Measurements from ENCODE around the gene RXRG.
A peak's percentile ranks its signal among the peaks of the same experiment; 100 is the strongest.

The RXRG gene

DNA sequence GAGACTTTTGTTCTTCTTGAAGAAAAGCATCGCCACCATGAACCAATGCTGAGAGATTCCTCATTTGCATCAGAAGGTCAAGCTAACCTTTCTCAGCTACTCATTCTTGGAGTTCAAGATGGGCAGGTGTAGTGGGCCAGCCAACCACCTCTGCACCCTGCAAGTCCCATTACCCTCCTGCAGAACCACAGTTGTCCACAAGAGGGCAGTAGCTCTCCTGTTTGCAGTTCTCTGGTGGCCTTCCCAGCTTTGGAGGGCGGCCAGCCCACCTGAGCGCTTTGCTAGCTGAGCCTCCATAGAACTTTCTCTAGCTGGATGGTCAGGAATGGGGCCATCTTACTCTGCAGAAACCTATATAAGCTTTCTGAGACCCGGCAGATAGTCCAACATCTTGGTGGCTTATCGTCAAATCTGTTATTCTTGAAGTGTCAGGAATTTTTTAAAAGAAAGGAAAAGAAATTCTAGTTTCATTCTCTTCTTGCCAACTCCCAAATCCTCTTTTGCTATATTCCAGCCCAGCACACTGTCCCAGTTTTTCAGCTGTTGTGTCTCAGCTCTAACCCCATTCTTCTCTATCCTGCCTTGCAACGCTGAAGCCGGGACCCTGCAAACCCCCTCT lies 77.4 kb downstream of the RXRG start:
- DNase-seq (ENCODE audit: low spot score), result peak; percentile 77

DNA sequence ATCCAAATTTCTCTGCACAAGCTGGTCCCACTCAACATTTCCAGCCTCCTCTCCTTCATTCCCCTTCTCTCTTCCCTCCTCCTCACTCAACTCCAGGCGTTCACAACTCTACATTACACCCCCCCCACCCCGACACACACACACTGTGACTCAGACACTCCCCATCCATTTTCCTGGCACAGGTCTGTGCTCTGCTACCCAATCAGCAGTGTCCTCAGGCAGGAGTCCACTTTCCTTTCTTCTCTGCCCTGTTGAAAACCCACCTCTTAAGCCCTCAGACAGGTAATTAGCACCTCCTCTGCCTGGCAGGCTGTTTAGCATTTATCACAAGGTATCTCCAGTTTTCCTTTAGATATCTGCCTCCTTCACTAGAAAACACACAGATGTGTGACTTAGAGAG lies 79.6 kb downstream of the RXRG start:
- DNase-seq (ENCODE audit: low spot score), result no peak

DNA sequence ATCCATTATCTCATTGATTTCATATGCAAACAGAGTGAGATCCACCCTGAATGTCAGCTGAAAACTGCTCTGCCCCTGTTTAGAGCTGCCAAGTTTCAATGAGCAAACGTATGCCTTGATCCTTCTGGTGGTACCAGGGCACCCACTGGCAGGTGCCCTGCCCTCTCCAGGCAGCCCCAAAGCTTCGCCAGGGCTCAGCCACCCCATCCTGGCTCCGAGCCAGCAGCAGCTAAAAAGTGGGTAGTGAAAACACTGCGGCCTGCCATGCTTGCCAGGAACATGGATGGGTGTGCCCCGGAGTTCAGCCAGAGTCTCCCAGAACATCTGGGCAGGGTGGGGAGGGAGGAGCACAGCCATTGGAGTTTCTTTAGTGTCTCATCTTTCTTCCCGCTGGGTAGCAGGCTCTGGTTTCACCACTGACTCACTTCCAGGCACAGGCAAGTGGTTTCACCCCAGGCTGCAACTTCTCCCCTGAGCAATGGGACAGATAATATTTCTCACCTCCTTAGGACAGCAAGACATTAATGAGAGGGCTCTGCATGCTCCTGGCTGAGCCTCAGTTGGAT lies 80.3 kb downstream of the RXRG start:
- peak; percentile 69 for DNase-seq (ENCODE audit: low spot score)

DNA sequence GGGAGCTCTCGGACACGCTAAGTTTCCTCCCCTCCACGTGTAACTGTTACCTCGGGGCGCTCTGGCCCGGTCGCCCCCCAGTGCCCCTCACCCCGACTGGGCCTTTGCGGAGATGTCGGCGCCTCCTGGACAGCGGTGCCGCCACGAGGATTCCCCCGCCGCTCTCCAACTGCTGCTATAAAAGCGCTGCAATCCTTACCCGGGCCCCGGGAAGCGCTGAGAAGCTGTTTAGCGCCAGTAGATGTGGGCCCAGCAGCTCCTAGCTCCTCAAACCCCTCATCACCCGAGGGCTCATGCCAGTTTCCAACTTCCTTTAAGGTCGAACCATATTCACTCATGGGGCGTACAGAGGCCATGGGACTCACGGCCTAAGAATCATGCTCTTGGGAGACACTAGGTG lies 88.0 kb downstream of the RXRG start:
- no peak for DNase-seq (ENCODE audit: low spot score)

DNA sequence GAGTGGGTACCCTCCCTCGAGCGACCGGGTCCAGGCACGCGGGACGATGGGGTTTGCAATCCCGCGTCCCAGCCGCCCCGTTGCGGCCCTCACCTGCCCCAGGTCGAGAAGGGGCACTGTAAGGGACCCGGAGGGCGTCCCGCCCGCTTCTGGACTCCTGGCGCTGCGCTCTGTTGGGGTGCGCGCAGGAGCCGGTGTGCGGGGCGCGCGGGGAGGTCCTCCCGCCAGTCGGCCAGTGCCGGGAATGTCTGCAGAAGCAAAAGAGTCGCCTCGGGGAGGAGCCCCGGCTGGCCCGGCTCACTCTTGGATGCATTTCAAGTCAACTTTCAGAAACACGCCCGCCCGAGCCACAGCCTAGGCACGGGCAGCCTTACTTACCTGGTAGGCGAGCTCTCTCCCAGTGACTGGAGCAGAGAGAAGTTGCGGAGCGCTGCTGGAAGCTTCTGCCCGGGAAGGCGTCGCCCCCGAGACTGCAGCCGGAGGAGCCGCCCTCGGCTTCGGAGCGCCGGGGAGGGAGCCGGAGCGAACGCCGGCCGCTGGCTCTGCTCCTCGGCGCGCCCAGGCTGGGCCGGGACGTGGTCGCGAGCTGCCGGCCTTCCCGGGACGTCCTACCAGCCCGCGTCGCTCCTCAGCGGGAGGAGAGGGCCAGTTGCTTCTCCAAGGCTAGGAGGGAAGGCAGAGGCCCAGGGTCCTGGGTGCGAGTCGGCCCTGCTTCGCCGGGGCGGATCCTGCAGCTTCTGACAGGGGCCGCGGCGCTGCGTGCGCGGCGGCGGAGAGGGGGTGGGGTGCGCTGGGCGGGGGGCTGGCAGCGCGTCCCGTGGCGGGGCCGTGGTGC lies 88.7 kb downstream of the RXRG start, which contains the start of gene LMX1A:
Gene LMX1A (minus strand): TSS at position 739 of the 835 bp plus-strand sequence. CDS start 1,156 bp downstream, outside the sequence.
- peak; percentile 82 for DNase-seq (ENCODE audit: low spot score)

DNA sequence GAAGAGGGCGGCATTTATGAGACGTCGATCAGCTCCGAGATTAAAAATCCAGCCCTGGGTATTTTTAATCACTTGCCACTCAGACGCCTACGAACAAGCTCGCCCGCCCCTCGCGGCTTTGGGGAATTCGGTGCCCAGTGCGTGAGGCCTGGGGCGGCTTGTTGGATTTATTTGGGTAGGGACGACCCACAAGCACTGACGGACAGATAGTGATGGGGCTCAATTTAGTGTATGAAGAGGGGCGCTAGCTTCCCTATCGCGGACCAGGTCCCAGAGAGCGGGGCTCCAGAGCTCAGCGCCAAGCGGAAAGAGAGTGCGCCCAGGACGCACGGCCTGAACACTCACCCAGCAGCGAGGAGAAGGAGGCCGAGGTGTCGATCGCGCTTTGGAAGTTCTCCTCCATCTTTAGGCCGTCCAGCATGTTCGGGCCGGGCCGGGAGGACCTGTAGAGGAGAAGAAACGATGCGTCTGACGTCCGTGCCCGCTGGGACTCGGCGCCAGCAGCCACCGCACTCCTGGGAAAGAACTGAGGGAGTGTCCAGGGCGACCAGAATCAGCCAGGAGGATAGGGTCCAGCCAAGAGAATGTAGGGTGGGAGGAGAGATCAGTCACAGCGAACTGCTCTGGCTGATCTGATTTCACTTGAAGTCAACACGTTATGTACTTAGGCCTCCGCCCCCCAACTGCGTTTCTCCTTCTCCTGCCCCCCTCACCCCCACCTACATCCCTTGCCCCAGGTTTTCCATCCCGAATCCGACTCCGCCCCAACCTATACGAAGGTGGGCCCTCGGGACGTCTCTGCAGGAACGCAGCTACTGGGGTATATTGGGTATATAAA lies 89.6 kb downstream of the RXRG start:
- no peak for DNase-seq (ENCODE audit: low spot score)

DNA sequence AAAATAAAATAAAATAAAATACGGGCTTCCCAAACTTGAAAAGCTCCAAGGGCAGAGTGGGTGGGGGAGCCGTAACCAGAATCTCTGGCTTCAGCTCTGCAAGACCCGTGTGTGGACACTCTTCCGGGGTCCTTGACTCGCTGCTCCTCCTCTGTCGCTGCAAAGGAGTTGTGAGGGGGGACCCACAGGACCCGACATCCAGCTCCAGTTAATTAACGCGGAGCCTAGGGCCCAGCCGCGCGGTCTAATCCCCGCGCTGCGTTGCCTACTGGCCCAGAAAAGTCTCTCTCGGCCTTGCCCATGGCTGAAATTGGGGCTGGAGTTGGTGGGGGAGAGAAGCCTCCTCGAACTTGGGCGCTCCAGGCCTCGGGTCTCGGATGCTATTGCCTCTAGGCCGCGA lies 90.2 kb downstream of the RXRG start:
- DNase-seq (ENCODE audit: low spot score), result no peak

DNA sequence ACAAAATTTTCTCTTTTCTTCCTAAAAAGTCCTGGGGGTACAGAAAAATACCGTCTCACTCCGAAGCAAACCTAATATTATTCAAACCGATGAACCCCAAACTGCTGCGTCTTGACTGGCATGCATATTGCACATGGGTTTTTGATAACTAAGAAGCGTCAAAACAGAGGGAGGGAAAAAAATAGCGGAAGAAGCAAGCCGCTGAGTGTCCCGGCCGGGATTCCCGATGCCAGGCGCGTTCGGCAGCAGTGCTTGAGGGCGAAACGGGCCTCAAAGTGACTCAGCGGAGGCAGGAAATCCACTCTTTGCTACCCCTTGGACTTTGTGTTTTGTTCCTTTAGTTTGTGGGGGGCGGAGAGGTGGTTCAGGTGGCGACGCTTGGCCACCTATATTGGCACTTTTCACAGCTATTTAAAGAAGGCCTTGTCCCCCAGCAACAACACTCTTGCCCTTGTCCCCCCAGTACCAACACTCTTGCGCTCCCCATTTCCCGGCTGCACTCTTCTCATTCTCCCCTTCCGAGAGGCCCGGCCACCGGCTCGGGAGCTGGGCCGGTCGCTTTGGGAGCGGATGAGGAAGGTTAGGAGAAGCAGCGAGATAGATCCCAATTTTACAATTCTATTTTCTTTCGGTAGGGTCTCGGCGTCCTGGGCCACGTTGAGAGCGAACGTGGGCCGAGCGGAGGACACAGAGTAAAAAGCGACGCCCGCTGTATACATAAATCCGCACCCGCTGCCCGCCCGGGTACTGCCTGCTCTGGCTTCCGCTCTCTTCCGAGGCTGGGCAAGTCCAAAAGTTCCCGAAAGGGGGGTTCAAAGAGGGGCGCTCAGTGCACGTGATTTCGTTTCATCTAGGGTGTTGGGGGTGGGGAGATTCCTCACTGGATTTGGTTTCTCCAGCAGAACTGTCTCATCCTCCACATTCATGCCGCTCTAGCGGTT lies 90.9 kb downstream of the RXRG start:
- no peak for DNase-seq (ENCODE audit: low spot score)

DNA sequence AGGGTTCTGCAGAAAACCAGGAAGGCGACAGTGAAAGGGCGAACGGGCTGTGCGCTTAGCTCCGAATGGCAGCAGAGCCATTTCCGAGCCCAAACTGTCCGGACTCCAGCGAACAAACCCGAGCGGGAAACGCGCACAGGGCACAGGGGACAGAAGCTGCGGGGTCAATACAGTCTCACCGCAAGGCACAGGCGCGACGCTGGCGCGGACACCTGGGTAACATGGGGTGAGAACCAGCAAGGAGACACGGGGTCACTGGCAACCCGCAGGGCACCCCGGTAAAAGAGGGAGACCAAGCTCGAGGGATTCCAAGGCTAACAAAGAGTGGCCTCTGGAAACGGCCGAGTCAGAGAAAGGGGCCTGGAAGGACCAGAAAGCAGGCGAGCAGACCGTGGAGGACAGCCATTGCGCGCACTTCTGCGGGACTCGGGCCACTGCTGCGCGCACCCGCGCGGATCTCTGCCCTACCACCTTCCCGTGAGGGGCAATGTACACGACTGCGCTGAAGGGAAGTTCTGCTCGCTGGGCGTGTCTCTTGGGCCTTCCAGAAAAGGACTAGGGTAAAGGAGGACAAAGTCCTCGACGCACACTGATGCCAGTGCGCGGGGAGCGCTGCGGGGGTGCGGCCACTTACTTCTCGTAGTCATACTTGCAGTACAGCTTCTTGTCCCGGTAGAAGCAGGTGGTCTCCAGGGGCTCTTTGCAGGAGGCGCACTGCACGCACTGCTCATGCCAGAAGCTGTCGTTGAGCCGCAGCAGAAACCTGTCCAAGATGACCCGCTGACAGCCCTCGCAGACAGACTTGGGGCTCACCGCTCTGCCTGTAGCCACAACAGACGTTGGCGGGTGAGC lies 92.3 kb downstream of the RXRG start:
- DNase-seq (ENCODE audit: low spot score), result no peak

DNA sequence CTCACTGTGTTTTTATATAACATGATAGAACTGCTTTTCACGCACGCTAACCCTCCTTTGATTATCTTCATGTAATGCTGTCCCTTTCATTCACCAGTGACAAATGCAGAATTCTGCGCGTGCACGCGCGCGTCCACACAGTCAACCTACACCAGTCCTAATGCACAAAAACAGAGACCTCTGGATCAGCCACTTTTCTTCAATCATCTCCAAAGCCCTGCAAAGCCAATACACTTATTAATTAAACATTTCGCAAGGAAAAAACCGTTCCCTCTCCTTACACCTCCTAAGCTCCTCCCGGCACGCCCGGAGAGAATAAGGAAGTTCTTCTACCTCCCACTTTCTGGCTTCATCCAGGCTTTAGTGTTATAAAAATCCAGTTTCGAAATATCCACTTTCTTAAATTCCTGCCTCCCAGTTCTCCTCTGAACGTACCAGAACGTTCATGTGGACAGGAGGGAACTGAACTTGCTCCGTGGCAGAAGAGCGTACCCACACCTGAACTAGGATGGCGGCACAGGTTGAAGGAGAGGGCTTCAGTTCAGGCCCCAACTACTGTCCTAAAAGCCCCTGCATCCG lies 93.0 kb downstream of the RXRG start:
- no peak for DNase-seq (ENCODE audit: low spot score)
